MM.1S (cell line): Measurements from ENCODE around the gene KRT73.

Experiments
- EZH2 ChIP-seq: fragments of 300-600 bp; sonication (generic); optimal IDR thresholded peaks from 2 replicates; pipeline ENCODE3; 2017; ENCODE audit warnings: low read depth, mild to moderate bottlenecking, antibody characterized with exemption, low read length, mixed read lengths
- EZH2phosphoT487 ChIP-seq: fragments of 300-600 bp; sonication (generic); IDR thresholded peaks from 2 replicates; pipeline ENCODE4 v1.6.1; 2018; ENCODE audit warnings: antibody characterized with exemption, low read length
- TF ChIP-seq, protein P1 (sequence below): fragments of 300-600 bp; sonication (generic); IDR thresholded peaks from 2 replicates; pipeline ENCODE4 v1.5.1; 2016; ENCODE audit warnings: antibody characterized with exemption, low read length, mixed read lengths

DNA sequence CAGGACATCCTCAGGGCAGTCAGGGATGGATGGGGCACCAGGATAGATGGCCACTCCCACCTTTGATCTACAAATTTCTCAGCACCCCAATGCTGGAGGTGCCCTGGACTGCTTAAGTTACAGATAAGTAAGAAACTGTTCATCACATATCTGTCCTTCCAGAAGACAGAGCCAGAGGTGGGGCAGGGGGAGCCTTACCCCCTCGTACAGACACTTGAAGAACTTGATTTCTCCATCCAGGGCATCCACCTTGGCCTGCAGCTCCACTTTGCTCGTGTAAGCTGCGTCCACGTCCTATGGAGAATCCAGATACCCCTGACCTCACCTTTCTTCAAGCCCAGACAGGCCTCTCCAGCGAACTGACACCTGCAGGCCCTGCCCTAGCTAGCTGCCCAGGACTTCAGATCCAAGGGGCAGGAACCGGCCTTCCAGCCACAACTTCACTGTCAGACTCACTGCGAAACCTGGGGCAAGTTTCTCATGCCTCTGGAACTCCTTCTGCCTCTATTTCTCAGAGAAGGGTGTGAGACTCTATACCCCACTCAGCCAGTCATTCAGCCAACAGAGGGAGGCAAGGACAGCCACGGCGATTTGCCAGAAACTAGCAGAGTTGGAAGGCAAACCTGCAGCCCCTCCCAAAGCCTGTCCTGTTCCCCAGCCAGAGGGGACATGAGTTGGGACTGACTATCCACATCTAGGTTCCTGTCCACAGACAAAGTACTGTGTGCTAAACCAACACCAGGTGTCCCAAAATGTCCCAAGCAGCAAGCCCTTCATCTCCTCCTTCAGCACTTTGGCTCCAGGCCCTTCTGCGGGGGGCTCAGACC lies 3.8 kb downstream of the KRT73 start:
- TF ChIP-seq, protein P1, sequence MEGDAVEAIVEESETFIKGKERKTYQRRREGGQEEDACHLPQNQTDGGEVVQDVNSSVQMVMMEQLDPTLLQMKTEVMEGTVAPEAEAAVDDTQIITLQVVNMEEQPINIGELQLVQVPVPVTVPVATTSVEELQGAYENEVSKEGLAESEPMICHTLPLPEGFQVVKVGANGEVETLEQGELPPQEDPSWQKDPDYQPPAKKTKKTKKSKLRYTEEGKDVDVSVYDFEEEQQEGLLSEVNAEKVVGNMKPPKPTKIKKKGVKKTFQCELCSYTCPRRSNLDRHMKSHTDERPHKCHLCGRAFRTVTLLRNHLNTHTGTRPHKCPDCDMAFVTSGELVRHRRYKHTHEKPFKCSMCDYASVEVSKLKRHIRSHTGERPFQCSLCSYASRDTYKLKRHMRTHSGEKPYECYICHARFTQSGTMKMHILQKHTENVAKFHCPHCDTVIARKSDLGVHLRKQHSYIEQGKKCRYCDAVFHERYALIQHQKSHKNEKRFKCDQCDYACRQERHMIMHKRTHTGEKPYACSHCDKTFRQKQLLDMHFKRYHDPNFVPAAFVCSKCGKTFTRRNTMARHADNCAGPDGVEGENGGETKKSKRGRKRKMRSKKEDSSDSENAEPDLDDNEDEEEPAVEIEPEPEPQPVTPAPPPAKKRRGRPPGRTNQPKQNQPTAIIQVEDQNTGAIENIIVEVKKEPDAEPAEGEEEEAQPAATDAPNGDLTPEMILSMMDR = no peak
- TF ChIP-seq EZH2phosphoT487 = no peak
- TF ChIP-seq EZH2 = no peak
